Endometrial microvascular endothelial cells (primary cell): ENCODE data around the gene GGCX. TPM values are rescaled to one million over a fixed set of nuclear protein-coding genes. Genes with fewer than 3 reads are reported as not detected.
"Not testable (repeated sequence)": the region's sequence is repeated elsewhere in the genome, so short reads cannot be mapped to it uniquely, and the experiment has no call there.

Experiments
- in situ Hi-C: cut with HindIII; loops from 2 replicates; pipeline ENCODE4 v1.10.0; 2017; ENCODE audit warnings: low sequenced_read_pairs, low pct_unique_long_range_greater_than_20kb; ENCODE audit errors: inconsistent ontology term
- total RNA-seq: library from RNA; depleted of rRNA; stranded (reverse); fragments of >200 nt; gene quantifications from one replicate; pipeline ENCODE4 v1.2.3, GENCODE V29; 2015; ENCODE audit errors: inconsistent ontology term

The GGCX gene
- total RNA-seq, 1 donor from 2014 or later = 77.5 TPM

DNA sequence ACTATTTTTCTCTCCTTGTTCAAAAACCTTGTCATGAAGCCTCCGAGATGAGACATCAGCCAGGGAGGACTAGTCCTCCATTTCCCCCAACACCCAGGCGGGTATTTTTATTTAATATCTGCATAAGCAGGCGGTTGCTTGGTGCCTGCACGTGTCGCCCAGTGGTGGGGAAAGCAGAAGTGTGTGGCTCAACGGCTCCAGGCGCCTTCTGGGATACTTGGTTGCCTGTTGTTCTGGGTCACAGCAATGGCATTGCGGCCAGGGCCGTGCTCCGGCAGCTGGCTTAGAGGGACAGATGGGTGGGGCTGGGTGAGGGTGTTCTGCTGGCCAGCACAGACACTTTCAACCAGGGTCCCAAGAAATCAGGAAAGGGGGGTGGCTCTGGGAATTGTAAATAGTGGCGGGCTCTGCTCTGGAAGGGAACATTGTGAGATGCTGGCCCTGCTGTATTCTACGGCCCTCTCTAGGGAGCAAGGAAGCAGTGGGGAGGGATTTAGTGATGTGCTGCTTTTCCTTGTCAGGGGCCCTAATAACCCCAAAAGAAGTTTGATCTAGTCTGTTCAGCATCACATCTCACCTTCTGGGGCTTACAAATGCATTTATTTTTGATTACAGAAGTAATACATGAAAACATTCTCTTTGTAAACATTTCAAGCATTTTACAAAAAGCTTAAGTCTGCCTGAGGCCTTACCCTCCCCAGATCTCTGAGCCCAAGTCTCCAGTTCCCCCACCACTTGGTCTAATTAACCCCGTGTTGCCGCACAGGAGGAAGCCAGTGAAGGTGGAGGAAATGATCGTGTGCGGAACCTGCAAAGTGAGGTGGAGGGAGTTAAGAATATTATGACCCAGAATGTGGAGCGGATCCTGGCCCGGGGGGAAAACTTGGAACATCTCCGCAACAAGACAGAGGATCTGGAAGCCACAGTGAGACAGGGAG lies 17.2 kb upstream of the GGCX start:
- in situ Hi-C loops = no loop called here

- in situ Hi-C loops = no loop called here
Measured at GRCh38 chr2:85577386-85578242, 16.3 kb upstream of the GGCX start, which contains the start of gene VAMP8. Gene VAMP8, plus strand, starts transcription at chr2:85577586. Its CDS starts 61 bp downstream, at chr2:85577647.

- in situ Hi-C loops = no loop called here
Measured at GRCh38 chr2:85577063-85577385, 15.7 kb upstream of the GGCX start.

DNA sequence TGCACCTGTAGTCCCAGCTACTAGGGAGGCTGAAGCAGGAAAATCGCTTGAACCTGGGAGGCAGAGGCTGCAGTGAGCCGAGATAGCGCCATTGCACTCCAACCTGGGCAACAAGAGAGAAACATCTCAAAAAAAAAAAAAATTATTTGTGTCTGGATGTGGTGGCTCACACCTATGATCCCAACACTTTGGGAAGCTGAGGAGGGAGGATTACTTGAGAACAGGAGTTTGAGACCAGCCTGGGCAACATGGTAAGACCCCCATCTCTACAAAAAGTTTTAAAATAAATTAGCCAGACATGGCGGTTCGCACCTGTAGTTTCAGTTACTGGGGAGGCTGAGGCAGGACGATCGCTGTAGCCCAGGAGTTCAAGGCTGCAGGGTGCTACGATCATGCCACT lies 14.4 kb upstream of the GGCX start:
- in situ Hi-C loops = no loop called here

DNA sequence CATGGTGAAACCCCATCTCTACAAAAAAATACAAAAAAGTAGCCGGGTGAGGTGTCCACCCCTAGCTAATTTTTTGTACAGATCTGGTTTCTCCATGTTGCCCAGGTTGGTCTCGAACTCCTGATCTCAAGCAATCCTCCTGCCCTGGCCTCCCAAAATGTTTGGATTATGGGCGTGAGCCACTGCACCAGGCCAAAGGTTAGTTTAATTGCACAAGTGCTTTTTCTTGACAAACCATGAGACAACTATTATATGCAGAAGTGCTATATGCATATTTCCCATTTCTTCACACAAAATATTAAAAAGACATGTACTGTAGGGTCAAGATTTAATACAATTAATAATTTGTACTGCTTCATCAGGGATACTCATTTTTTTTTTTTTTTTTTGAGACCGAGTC lies 5.0 kb upstream of the GGCX start:
- in situ Hi-C loops = no loop called here

DNA sequence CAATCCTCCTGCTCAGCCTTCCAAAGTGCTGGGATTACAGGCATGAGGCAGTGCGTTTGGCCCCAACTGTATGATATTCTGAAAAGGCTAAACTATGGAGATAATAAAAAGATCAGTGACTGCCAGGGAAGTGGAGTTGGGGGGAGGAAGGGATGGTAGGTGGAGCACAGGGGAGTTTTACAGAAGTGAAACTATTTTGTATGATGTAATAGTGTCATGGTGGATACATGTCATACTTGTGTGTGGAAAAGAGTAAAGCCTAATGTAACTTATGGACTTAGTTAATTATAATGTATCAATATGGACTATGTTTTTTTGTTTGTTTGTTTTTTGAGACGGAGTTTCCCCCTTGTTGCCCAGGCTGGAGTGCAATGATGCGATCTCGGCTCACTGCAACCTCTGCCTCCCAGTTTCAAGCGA lies 2.9 kb upstream of the GGCX start:
- in situ Hi-C loops = no loop called here

- in situ Hi-C loops = no loop called here
Measured at GRCh38 chr2:85560812-85561279, 447 bp downstream of the GGCX start.

GRCh38 chr2:85560403-85560726 lies 928 bp downstream of the GGCX start:
- in situ Hi-C loops = not testable (repeated sequence)

GRCh38 chr2:85558160-85558559 lies 3.1 kb downstream of the GGCX start:
- in situ Hi-C loops = no loop called here

DNA sequence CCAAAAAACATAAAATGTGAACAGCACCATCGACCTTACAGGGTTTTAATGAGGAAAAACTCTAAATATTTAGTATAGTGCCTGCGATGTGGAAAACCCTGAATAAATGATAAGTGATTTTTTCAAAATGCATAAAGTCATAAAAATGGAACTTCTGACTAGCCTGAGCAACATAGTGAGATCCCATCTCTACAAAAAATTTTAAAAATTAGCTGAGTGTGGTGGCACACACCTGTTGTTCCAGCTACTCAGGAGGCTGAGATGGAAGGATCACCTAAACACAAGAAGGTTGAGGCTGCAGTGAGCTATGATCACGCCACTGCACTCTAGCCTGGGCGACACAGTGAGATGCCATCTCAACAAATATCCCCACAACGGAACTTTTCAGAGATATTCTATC lies 4.2 kb downstream of the GGCX start:
- in situ Hi-C loops = no loop called here

- in situ Hi-C loops = no loop called here
Measured at GRCh38 chr2:85554980-85555612, 6.2 kb downstream of the GGCX start.

DNA sequence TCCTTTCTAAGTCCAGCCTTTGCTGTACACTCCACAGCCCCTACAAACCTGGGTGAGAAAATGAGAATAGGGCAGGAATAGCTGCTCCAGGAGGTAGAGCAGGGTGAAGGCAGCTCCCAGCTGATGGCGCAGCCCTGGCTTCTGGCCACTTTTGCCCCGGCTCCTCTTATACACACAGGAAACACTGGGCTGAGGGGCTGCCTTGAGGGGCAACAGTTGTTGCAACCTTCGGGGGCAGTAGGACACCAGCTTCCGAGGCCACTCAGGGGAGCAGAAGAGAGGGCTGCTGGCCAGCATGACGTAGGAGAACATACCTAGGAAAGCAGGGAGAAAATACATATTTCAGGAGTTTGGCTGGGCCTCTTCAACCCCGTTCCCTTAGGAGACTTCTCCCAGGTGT lies 8.1 kb downstream of the GGCX start:
- in situ Hi-C loops = no loop called here

GRCh38 chr2:85551698-85552678 lies 9.3 kb downstream of the GGCX start:
- in situ Hi-C loops = no loop called here

- in situ Hi-C loops = no loop called here
Measured at GRCh38 chr2:85550486-85550885, 10.8 kb downstream of the GGCX start.

GRCh38 chr2:85549826-85550225 lies 11.5 kb downstream of the GGCX start:
- in situ Hi-C loops = loop anchor here (25.0 kb wide), 1 partner anchor 138 kb away; the partner anchor contains the start of genes CAPG and SH2D6

- in situ Hi-C loops = loop anchor here (25.0 kb wide), 1 partner anchor 137 kb away; the partner anchor contains the start of genes CAPG and SH2D6
Measured at GRCh38 chr2:85549095-85549494, 12.2 kb downstream of the GGCX start.

DNA sequence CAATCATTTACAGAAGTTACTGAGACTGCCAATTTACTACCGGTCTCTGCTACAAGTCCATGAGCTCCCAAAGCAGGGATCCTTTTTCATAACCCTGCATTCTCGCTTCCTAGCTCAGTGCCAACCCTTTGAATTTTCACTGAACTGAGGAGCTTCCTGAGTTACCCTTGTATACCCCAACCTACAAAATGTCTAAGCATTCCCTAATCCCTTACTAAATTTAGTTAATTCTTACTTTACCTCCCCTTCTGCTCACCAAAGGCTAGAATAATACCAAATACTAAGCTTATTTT lies 12.7 kb downstream of the GGCX start:
- in situ Hi-C loops = loop anchor here (25.0 kb wide), 1 partner anchor 136 kb away; the partner anchor contains the start of genes CAPG and SH2D6
